22Rv1 (cell line): ENCODE data around the gene FABP7.

Experiments
- CTCF ChIP-seq: fragments of 450-650 bp; IDR thresholded peaks from 2 replicates; pipeline ENCODE4 v1.5.1; 2017; ENCODE audit warnings: mild to moderate bottlenecking
- ZFX ChIP-seq: fragments of 450-650 bp; IDR thresholded peaks from 2 replicates; pipeline ENCODE4 v1.6.1; 2017; ENCODE audit warnings: antibody characterized with exemption, borderline replicate concordance

GRCh38 chr6:122775975-122776374 lies 3.5 kb upstream of the FABP7 start:
- TF ChIP-seq CTCF: no peak
- no peak for TF ChIP-seq ZFX
